HAP-1 (cell line): Measurements from ENCODE around the gene MAN1C1.
A peak's percentile ranks its signal among the peaks of the same experiment; 100 is the strongest.

Experiments used
- DNase-seq, 2 experiments: peaks; one replicate each; pipeline ENCODE4 v3.0.0-alpha.2; 2016 to 2020; ENCODE audit warnings: low spot score in 2 of 2
- H3K27me3 ChIP-seq: fragments of 250-450 bp; sonication (Bioruptor Pico); 2 replicates; pipeline ENCODE4 v1.5.1; 2020; ENCODE audit warnings: low read depth, mild to moderate bottlenecking, moderate library complexity
- H3K36me3 ChIP-seq: fragments of 250-450 bp; sonication (Bioruptor Pico); replicated peaks from 2 replicates; pipeline ENCODE4 v1.5.1; 2020; ENCODE audit warnings: mild to moderate bottlenecking
- H3K4me1 ChIP-seq: fragments of 250-450 bp; sonication (Bioruptor Pico); 2 replicates; pipeline ENCODE4 v1.5.1; 2020; ENCODE audit warnings: mild to moderate bottlenecking
- H3K4me3 ChIP-seq: fragments of 250-450 bp; sonication (Bioruptor Pico); 2 replicates; pipeline ENCODE4 v1.5.1; 2020; ENCODE audit warnings: mild to moderate bottlenecking, moderate library complexity
- H3K9me3 ChIP-seq: fragments of 250-450 bp; sonication (Bioruptor Pico); 2 replicates; pipeline ENCODE4 v1.5.1; 2020; ENCODE audit warnings: mild to moderate bottlenecking, moderate library complexity
- in situ Hi-C: fragments of 300-500 bp; cut with MboI; formaldehyde crosslinking; loops from 3 replicates; pipeline ENCODE4 v1.14.3; 2020; ENCODE audit warnings: low sequenced_read_pairs, inconsistent platforms, mixed read lengths

The MAN1C1 gene

DNA sequence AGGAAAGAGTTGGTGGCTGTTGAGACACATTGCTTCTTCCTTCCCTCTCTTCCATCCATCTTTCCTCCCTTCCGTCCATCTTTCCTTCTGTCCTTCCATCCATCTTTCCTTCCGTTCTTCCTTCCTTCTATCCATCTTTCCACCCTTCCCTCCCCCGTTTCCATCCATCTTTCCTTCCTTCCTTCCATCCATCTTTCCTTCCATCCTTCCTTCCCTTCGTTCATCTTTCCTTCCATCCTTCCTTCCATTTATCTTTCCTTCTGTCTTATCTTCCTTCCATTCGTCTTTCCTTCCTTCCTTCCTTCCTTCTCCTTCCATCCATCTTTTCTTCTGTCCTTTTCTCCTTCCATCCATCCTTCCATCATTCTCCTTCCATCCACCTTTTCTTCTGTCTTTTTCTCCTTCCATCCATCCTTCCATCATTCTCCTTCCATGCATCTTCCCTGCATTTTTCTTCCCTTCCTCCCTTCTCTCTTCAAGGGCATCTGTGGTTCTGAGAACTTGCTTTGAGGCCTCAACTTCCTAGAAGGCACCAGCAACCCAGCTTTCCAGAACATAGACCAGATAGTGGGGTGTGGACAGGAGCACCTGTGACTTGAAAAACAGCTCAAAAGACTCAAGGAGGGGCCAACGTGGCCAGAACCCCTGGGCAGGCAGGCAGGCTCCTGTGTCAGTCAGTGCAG is 134.5 kb downstream of the MAN1C1 start:
- no peaks in the 10 kb centered on the region for H3K36me3 ChIP-seq
- no peaks in the 10 kb centered on the region for H3K4me1 ChIP-seq
- in situ Hi-C loops: no loop called here
- H3K9me3 ChIP-seq: no peaks in the 10 kb centered on the region
- H3K4me3 ChIP-seq: no peak overlapping the region
- H3K27me3 ChIP-seq: no peaks in the 10 kb centered on the region
- DNase-seq: no peak

DNA sequence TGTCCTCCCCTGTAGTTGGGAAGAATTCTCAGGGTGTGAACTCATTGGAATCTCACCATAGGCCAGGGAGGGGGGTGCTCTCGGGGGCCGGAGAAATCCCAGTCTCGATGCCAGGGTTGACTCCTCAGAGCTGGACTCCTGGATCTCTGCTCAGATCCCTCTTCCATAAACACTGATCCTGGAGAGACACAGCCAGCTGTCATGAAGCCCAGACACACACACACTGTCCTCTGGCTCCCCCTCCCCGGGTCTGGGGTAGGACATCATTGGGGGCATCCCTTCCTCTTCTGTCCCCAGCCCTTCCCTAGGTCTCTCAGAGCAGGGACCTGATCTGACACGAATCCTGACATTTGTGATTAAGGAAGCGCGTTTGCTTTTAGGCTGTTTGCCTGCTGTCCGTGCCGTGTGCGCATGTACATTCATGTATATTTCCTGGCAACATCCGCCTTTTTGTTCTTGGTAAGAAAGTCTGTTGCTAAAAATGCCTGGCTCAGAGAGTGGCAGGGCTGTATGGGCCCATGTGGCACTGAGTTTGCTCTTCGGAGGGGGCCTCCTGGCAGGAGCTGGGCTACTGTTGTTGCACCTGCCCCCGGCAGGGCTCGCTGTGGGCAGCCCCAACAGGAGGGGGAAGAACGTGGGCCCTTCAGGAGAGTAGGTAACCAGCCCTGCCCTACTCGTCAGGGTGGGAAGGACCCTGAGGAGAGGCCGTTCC is 138.0 kb downstream of the MAN1C1 start:
- no peaks in the 10 kb centered on the region for H3K4me1 ChIP-seq
- no peak overlapping the region for H3K4me3 ChIP-seq
- in situ Hi-C loops: no loop called here
- DNase-seq: no peak
- peaks cover 9% of the 10 kb centered on the region; the same call in 1 of the 2 replicates for H3K27me3 ChIP-seq
- no peaks in the 10 kb centered on the region for H3K36me3 ChIP-seq
- no peaks in the 10 kb centered on the region for H3K9me3 ChIP-seq

DNA sequence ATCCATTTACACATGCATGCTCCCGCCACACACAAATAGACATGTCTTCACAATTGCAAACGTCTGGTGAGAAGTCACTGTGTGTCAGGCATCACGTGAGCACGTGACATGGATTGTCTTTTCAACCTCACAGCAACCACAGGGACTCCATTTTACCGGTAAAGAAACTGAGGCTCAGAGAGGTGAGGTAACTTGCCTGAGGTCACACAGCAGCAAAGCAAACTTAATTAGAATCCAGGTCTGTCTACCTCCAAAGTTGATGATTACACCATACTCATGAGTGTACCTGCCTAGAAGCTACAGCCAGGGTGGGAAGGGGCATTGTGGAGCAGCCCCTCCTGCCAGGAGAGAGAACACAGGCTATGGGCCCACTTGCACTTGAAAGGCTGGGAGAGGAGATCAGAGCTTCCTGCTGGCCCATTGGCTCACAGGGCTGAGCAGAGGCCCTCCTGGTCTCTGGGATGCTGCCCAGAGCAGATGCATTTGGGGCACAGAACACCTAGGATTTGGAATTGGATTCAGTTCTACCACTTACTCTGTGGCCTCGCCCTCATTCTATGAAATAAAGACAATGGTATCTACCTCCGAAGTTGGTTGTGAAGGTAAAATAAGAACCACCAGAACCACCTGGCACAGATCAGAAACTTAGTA is 139.0 kb downstream of the MAN1C1 start:
- no peaks in the 10 kb centered on the region for H3K9me3 ChIP-seq
- no peak for DNase-seq
- H3K36me3 ChIP-seq: no peaks in the 10 kb centered on the region
- no peaks in the 10 kb centered on the region for H3K4me1 ChIP-seq
- H3K27me3 ChIP-seq: peaks cover 9% of the 10 kb centered on the region; the same call in 1 of the 2 replicates
- no peak overlapping the region for H3K4me3 ChIP-seq
- in situ Hi-C loops: no loop called here

- H3K4me3 ChIP-seq: no peak overlapping the region
- in situ Hi-C loops: no loop called here
- no peaks in the 10 kb centered on the region for H3K9me3 ChIP-seq
- no peaks in the 10 kb centered on the region for H3K4me1 ChIP-seq
- no peaks in the 10 kb centered on the region for H3K36me3 ChIP-seq
- no peak for DNase-seq
- peaks cover 9% of the 10 kb centered on the region; the same call in 1 of the 2 replicates for H3K27me3 ChIP-seq
These were observed 139.6 kb downstream of the MAN1C1 start for GRCh38 chr1:25756215-25756614.

DNA sequence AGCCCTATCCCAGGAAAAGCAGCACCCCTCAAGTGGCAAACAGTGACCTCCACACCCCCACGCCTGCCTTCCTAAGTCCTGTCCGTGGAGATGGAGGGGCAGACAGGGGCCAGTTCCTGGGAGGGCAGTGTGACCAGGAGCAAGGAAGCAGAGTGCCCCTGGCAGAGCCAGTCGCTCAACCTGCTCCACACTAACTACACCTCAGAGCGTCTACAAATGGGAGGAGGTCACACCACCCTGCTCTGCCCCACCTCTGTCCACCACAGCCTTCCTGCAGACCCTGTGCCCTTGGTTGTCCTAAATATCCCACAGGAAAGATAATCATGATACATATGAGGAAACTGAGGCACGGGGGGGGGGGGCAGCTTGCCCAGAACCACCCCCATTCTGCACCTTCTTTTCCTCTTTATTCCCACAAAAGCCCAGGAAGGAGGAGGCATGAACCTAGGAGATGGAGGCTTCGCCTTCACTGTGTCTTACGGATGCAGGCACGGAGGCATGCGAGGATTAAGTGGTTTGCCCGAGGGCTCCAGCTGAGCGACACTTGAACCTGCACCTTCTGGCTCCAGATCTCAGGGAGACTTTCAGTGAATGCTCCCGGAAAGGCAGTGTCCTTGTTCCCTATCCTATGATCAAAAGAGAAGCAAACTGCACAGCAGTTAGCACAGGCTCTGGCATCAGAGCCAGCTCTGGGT is 140.7 kb downstream of the MAN1C1 start:
- DNase-seq: peak in 1 of 2 experiments; percentile 30
- Histone ChIP-seq H3K4me3 (no peak overlapping the region), H3K9me3 (no peaks in the 10 kb centered on the region), H3K27me3 (peaks cover 9% of the 10 kb centered on the region; the same call in 1 of the 2 replicates), H3K36me3 (no peaks in the 10 kb centered on the region), H3K4me1 (no peaks in the 10 kb centered on the region)
- in situ Hi-C loops: no loop called here

GRCh38 chr1:25757846-25758185 is 141.2 kb downstream of the MAN1C1 start:
- Histone ChIP-seq H3K9me3 (no peaks in the 10 kb centered on the region), H3K36me3 (no peaks in the 10 kb centered on the region), H3K27me3 (peaks cover 9% of the 10 kb centered on the region; the same call in 1 of the 2 replicates), H3K4me3 (no peak overlapping the region), H3K4me1 (no peaks in the 10 kb centered on the region)
- in situ Hi-C loops: no loop called here
- no peak for DNase-seq

DNA sequence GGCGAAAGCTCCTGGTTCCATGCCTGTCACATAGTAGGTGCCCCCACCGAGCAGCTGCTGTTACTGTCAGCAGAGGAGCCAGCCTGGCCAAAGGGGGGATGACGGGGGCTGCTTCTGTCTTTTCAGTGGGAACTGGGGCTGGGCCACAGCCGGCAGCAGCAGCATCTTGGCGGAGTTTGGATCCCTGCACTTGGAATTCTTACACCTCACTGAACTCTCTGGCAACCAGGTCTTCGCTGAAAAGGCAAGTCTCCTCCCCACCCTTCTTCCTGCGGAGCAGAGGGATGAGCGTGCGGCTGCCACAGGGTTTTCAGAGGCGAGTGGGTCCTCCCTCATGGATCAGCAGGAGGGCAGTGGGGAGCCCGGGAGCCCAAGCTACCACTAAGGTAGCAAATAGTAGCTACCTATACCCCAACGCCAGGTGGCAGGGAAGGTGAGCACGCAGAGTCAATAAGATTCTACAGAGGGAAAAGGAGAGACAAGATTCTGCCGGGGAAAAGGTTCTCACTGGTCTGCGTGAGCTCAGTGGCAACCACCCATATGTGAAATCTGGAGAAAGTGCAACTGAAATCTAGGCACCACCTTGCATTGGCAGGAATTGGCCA is 142.0 kb downstream of the MAN1C1 start:
- no peak overlapping the region for H3K4me3 ChIP-seq
- peaks cover 9% of the 10 kb centered on the region; the same call in 1 of the 2 replicates for H3K27me3 ChIP-seq

GRCh38 chr1:25760122-25760719 is 143.6 kb downstream of the MAN1C1 start:
- in situ Hi-C loops: no loop called here
- peaks cover 9% of the 10 kb centered on the region; the same call in 1 of the 2 replicates for H3K27me3 ChIP-seq

More for the DNA sequence above, 142.0 kb downstream of the MAN1C1 start:
- no peaks in the 10 kb centered on the region for H3K9me3 ChIP-seq
- no peaks in the 10 kb centered on the region for H3K4me1 ChIP-seq
- in situ Hi-C loops: no loop called here
- no peaks in the 10 kb centered on the region for H3K36me3 ChIP-seq
- DNase-seq: no peak

DNA sequence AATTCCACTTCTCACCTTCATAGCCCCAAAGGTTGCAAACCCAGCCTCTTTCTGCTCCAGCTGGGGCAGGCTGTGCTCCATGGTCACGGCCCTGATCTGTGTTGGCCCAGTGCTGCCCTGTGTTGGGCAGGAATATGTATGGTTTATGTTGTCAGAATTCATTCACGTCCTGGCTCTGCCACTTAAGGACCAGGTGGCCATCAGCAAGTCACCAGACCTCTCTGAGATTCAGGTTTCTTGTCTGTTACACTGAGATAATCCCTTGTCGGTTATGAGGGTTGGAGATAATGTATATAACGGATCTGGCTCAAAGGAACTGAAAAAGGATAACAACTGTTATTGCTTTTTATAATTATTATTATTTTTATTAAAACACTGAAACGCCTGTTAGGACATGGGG is 144.3 kb downstream of the MAN1C1 start:
- in situ Hi-C loops: no loop called here
- Histone ChIP-seq H3K4me3 (no peak overlapping the region), H3K9me3 (no peaks in the 10 kb centered on the region), H3K4me1 (no peaks in the 10 kb centered on the region), H3K27me3 (peaks cover 9% of the 10 kb centered on the region; the same call in 1 of the 2 replicates), H3K36me3 (no peaks in the 10 kb centered on the region)
- no peak for DNase-seq

More at GRCh38 chr1:25760122-25760719, 143.6 kb downstream of the MAN1C1 start:
- DNase-seq: no peak
- Histone ChIP-seq H3K4me1 (no peaks in the 10 kb centered on the region), H3K4me3 (no peak overlapping the region), H3K9me3 (no peaks in the 10 kb centered on the region), H3K36me3 (no peaks in the 10 kb centered on the region)

DNA sequence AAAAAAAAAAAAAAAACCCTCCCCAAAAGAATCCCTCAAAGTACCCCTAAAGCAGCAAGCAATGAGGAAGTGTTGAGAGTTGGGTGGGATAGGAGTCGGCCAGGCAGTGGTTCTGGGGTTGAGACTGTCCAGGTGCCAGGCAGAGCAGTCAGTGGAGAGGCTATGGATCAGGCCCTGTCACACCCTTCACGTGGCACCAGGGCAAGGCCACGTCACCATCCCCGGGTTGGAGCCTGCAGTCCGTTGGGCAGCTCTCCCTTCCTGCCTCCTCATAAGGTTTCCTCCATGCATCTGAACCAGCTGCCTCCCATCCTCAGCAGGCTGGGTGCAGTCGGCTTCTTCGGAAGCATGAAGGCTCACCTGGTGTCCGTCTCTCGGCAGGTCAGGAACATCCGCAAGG is 146.9 kb downstream of the MAN1C1 start:
- DNase-seq: no peak
- no peak overlapping the region for H3K4me3 ChIP-seq
- in situ Hi-C loops: no loop called here
- H3K4me1 ChIP-seq: no peaks in the 10 kb centered on the region
- no peaks in the 10 kb centered on the region for H3K36me3 ChIP-seq
- no peaks in the 10 kb centered on the region for H3K27me3 ChIP-seq
- no peaks in the 10 kb centered on the region for H3K9me3 ChIP-seq

GRCh38 chr1:25765136-25765922 is 148.7 kb downstream of the MAN1C1 start:
- in situ Hi-C loops: no loop called here
- DNase-seq: no peak
- Histone ChIP-seq H3K4me3 (no peak overlapping the region), H3K9me3 (no peaks in the 10 kb centered on the region), H3K27me3 (no peaks in the 10 kb centered on the region), H3K4me1 (no peaks in the 10 kb centered on the region), H3K36me3 (no peaks in the 10 kb centered on the region)

GRCh38 chr1:25765923-25766589 is 149.5 kb downstream of the MAN1C1 start:
- Histone ChIP-seq H3K4me1 (peaks cover 4% of the 10 kb centered on the region), H3K36me3 (no peaks in the 10 kb centered on the region), H3K9me3 (no peaks in the 10 kb centered on the region), H3K4me3 (no peak overlapping the region), H3K27me3 (no peaks in the 10 kb centered on the region)
- in situ Hi-C loops: no loop called here
- DNase-seq: no peak
